Inflammatory macrophage (primary cell): ENCODE results near the gene CDHR1.
"Not testable (repeated sequence)": the region's sequence is repeated elsewhere in the genome, so short reads cannot be mapped to it uniquely, and the experiment has no call there.

Experiments
- DNase-seq, 2 donors: peaks; one replicate each; pipeline ENCODE4 v3.0.0-alpha.2; 2020 to 2022
- total RNA-seq, 18 experiments: gene quantifications; one replicate each; lab custom pipeline; 2026; ENCODE audit warnings: mixed read lengths in 6 of 18, inconsistent platforms in 2 of 18; lab: John Stamatoyannopoulos, UW

Gene CDHR1
- 0 to 0.15 (median 0.04) reads per million in 18 experiments for total RNA-seq

GRCh38 chr10:84194424-84195043, at the start of gene CDHR1:
Gene CDHR1, plus strand, starts transcription at chr10:84194537. Its CDS starts 224 bp downstream, at chr10:84194761.
- DNase-seq = no peak

- no peak for DNase-seq
Observed at GRCh38 chr10:84147347-84147746, 47.0 kb upstream of the CDHR1 start.

- peak; percentile 31 to 45 for DNase-seq
Observed at GRCh38 chr10:84148006-84148597, 46.2 kb upstream of the CDHR1 start.

DNA sequence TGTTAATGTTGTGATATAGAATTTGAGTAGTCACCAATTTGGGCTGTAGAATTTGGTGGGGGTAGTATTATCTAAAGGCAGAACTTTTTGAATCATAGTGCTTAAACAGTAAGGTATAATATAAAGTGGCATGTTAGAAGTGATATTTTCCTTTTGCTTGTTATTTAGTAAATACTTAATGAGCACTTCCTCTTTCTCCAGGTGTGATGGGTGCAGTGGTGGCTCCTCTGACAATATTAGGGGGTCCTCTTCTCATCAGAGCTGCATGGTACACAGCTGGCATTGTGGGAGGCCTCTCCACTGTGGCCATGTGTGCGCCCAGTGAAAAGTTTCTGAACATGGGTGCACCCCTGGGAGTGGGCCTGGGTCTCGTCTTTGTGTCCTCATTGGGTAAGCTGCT, 44.5 kb upstream of the CDHR1 start:
- no peak for DNase-seq

- no peak for DNase-seq
Observed at GRCh38 chr10:84152769-84153168, 41.6 kb upstream of the CDHR1 start.

- no peak for DNase-seq
Observed at GRCh38 chr10:84155521-84155920, 38.8 kb upstream of the CDHR1 start.

- DNase-seq = no peak
Observed at GRCh38 chr10:84156009-84156408, 38.3 kb upstream of the CDHR1 start.

- peak; percentile 65 to 81 for DNase-seq
Observed at GRCh38 chr10:84156768-84157167, 37.6 kb upstream of the CDHR1 start.

GRCh38 chr10:84158061-84158460, 36.3 kb upstream of the CDHR1 start:
- no peak for DNase-seq

GRCh38 chr10:84158550-84158949, 35.8 kb upstream of the CDHR1 start:
- peak; percentile 11 to 27 for DNase-seq

- DNase-seq = no peak
Observed at GRCh38 chr10:84159076-84159685, 35.2 kb upstream of the CDHR1 start.

DNA sequence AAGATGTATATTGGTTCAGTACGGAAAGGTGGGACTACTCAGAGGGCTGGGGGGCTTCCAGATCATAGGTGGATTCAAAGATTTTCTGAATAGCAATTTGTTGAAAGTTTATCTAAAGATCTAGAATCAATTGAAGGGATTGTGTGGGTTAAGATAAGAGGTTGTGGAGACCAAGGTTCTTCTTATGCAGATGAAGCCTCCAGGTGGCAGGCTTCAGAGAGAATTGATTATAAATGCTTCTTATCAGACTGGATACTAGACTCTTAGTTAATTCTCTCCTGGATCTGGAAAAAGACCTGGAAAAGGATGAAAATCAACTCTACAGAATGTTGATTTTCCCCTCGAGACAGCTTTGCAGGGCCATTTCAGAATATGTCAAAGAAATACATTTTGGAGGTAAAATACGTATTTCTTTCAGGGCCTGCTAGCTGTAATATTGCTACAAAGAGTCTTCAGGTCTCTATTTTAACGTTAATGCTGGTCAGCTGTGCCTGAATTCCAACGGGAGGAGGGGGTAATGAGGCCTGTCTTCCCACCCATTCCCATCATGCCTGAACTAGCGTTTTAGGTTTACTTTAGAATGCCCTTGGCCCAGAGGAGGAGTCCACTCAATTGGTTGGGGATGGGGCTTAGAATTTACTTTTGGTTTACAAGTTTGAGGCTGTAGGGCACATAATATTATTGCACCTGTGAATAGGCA, 33.5 kb upstream of the CDHR1 start:
- no peak for DNase-seq

GRCh38 chr10:84163996-84164395, 30.3 kb upstream of the CDHR1 start:
- no peak for DNase-seq

GRCh38 chr10:84164442-84164841, 29.9 kb upstream of the CDHR1 start:
- no peak for DNase-seq

- no peak for DNase-seq
Observed at GRCh38 chr10:84166620-84167288, 27.6 kb upstream of the CDHR1 start.

DNA sequence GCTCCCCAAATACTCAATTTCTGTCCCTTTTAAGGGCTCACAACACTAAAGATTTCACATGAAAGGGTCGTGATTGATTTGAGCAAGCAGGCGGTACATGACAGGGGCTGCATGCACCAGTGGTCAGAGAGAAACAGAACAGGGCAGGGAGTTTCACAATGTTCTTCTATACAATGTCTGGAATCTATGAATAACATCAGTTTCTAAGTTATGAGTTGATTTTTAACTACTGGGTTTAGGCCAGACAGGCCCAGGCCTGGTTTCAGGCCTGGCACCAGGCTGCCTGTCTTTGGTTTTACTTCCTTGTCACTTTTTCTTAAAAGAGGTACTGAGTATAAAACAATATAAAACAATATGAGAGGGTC, 27.1 kb upstream of the CDHR1 start:
- DNase-seq = not testable (repeated sequence)

- DNase-seq = not testable (repeated sequence)
Observed at GRCh38 chr10:84168382-84168781, 26.0 kb upstream of the CDHR1 start.

DNA sequence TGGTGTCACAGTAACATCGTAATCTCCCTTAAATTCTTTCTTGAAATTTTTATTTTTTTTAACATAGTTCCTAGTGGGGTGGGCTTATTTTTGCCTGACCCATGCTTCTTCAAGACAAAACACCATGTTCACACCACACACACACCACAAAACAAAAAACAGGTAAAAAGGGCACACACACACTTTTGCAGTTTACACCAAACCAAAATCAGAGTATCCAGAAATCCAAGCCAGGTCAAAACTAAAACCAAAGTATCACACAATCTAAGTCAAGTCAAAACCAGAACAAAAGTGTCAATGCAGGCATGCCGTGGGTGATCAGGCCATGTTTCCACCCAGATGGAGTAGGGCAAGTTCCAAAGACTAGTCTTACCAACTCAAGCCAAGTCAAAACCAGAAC, 23.1 kb upstream of the CDHR1 start:
- DNase-seq = not testable (repeated sequence)

GRCh38 chr10:84171700-84172466, 22.5 kb upstream of the CDHR1 start:
- not testable (repeated sequence) for DNase-seq

DNA sequence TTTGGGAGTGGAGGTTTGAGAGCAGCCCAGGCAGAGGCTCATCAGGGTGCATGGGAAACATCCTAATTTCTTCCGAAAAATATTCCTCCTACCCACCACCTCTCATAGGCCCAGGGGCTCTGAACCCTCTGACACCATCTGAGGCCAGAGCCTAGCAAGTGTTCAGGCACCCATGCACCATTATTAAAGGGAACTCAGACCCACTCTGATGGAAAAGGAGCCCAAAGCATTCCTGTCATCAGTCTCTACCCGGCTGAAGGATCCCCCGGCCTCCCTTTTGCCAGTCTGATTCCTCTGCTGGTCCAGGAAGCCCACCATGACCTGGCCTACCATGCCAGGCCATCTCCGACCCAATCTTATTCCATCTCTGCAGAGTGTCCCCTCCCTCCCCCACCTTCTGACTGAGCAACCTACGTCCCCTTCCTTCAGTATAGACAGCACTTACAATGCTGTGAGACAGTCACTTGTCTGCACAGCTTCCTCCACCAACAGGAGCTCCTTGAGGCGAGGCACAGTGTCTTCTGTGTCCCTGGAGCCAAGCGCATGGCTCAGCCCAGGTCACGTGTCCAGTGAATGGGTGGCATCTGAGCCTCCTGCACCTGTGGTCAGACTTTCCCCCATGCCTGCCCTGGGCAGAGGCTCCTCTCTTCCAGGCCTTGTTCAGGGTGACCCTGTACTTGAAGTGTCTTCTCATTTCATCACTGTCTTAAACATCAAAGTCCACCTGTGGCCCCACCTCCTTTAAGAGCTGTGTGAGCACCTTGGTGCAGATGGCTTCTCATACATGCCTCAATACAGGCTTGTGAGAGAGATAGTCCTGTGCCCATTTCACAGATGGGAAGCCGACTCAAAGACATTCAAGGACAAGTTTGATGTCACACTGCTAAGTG, 21.6 kb upstream of the CDHR1 start:
- DNase-seq = no peak

DNA sequence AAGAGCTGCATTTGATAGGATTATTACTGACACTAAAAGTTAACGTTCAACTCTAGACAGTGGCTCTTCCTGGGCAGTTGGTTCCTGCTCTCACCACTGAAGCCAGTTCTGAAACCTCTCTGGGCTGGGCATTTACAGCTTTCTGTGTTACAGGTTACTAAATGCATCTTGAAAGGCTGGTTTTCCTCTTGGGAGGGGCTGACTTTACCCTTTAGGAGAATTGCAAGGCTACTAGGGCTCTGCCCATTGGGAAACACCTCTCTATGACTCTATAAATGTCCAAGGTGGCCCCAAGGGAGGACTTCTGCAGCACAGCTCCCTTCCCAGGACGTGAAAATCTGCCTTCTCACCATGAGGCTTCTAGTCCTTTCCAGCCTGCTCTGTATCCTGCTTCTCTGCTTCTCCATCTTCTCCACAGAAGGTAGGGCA, 20.8 kb upstream of the CDHR1 start, which contains the start of gene GPR15LG:
Gene GPR15LG (plus strand): TSS at position 301 of the 429 bp plus-strand sequence. CDS start 51 bp downstream, at position 352.
- no peak for DNase-seq
